ENCODE data around the gene SCYGR7.

The SCYGR7 gene

GRCh38 chr2:227759411-227760118 lies 31.4 kb downstream of the SCYGR7 start:
- no peak for DNase-seq

- no peak for DNase-seq
These were observed 33.8 kb downstream of the SCYGR7 start for GRCh38 chr2:227761740-227762476.

- no peak for DNase-seq
These were observed 37.7 kb downstream of the SCYGR7 start for GRCh38 chr2:227765788-227766372.

GRCh38 chr2:227766373-227766883 lies 38.3 kb downstream of the SCYGR7 start:
- DNase-seq = peak; percentile 7

GRCh38 chr2:227767830-227768229 lies 39.7 kb downstream of the SCYGR7 start:
- DNase-seq = no peak

- peak; percentile 45 for DNase-seq
These were observed 44.1 kb downstream of the SCYGR7 start for GRCh38 chr2:227772197-227772661.

GRCh38 chr2:227772932-227773331 lies 44.8 kb downstream of the SCYGR7 start:
- DNase-seq = no peak

GRCh38 chr2:227774011-227774624 lies 46.0 kb downstream of the SCYGR7 start:
- no peak for DNase-seq

- no peak for DNase-seq
These were observed 47.0 kb downstream of the SCYGR7 start for GRCh38 chr2:227774895-227775842.

Data from DMS79 (cell line).